ENCODE results near the gene OR6V1.
A peak's percentile ranks its signal among the peaks of the same experiment; 100 is the strongest.
"Not testable (repeated sequence)": the region's sequence is repeated elsewhere in the genome, so short reads cannot be mapped to it uniquely, and the experiment has no call there.

OR6V1 gene

DNA sequence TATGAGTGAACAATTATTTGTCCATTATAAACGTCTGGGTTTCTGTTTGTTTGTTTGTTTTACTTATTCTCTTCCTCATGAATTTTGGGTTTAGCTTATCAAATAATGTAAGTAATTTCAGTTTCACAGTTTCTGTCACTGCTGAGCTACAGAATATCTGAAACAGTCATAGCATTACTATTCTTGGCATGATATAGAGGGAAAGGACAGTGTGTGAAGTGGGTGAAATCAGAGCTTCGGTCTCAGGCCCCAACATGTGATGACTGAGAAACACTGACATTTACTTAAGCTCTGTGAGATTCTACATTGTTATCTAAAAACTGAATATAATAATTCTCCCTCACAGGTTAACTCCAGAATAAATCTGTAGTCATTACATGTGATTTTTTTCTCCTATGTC, 8.8 kb upstream of the OR6V1 start:
- DNase-seq = no peak

GRCh38 chr7:143046426-143046851, 5.7 kb upstream of the OR6V1 start:
- no peak for DNase-seq

GRCh38 chr7:143047326-143047725, 4.8 kb upstream of the OR6V1 start:
- DNase-seq = no peak

GRCh38 chr7:143048827-143049226, 3.3 kb upstream of the OR6V1 start:
- DNase-seq = peak; percentile 24

DNA sequence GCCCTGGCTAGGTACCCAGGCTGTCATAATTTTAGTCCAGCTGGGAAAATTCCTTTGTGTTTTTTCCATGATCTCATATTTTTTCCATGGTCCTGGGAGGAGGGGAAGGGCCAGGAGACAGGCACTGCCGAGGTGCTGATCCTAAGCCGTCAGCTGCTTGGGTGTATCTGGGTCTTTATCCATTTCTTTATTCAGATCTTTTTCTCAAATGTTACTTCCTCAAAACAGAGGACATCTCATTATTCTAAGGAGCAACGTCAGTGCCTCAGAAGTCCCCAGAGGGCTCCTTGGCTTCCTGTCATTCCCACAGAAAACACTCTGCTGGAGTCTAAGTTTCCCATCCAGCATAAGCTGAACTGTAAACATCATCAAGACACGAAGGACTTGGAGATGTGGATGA, 2.8 kb upstream of the OR6V1 start:
- DNase-seq = no peak

DNA sequence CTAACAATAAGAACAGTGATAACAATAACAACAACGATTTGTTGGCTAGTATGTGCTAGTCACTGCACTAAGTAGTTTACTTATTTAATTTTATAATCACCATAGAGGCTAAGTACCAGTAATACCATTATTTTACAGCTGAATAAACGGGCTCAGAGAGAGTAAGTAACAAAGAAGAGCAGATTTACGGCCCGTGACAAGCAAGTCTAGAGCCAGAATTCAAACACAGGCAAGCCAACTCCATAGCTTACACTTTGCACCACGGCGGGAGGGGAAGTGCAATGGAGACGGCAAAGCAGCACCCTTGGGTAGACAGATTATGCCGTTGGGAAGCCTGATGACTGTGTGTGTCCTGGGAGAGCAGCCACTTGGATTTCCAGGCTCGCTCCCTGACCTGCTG, 1.2 kb upstream of the OR6V1 start:
- DNase-seq = no peak

GRCh38 chr7:143054621-143055020, 2.5 kb downstream of the OR6V1 start:
- DNase-seq = no peak

- DNase-seq = no peak
These were observed 3.6 kb downstream of the OR6V1 start for GRCh38 chr7:143055754-143056153.

- no peak for DNase-seq
These were observed 11.6 kb downstream of the OR6V1 start for GRCh38 chr7:143063741-143064140.

DNA sequence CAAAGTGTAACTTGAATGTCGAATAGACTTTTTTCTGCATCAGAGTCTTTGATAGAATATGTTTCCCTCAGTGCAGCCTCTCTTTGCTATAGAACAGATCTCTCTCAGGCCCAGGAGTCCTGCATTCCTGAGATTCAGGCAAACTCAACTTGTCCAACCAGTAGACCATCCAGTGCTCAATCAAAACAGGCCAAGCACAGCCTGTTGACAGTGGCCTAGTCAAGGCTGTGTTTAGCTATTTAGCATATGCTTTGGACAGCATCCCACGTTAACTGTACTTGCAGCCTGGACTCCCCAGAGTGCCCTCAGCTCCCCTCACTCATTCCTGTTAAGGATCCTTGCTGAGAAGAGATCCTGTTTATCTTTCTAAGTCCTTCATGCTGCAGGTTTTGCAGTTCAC, 16.3 kb downstream of the OR6V1 start:
- DNase-seq = no peak

- no peak for DNase-seq
These were observed 17.9 kb downstream of the OR6V1 start for GRCh38 chr7:143069912-143070500.

GRCh38 chr7:143073556-143073955, 21.4 kb downstream of the OR6V1 start:
- DNase-seq = no peak

DNA sequence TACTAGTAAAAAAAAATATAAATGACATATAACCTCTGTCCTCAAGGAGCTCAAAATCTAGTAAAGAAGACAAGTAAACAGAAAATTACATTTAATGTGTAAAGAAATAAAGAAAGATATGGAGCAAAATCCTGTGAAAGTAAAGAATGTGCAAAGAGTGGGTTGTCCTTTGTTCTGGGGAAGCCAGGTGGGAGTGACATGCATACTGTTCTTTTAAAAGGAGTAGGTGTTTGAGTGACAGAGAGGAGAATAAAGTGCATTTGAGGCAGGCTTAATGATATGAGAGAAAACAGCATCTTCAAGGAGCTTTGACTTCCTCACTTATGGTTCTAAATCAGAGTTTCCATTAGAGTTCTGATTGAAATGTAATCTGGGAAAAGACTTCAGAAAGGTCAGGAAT, 22.0 kb downstream of the OR6V1 start:
- DNase-seq = no peak

- DNase-seq = no peak
These were observed 33.0 kb downstream of the OR6V1 start for GRCh38 chr7:143085109-143085508.

DNA sequence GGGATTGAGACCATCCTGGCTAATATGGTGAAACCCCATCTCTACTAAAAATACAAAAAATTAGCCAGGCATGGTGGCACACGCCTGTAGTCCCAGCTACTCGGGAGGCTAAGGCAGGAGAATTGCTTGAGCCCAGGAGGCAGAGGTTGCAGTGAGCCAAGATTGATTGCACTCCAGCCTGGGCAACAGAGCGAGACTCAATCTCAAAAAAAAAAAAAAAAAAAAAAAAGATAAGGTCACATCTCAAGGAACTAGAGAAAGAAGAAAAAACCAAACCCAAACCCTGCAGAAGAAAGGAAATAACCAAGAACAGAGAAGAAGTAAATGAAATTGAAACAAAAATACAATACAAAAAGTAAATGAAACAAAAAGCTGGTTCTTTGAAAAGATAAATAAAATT, 33.5 kb downstream of the OR6V1 start:
- not testable (repeated sequence) for DNase-seq

DNA sequence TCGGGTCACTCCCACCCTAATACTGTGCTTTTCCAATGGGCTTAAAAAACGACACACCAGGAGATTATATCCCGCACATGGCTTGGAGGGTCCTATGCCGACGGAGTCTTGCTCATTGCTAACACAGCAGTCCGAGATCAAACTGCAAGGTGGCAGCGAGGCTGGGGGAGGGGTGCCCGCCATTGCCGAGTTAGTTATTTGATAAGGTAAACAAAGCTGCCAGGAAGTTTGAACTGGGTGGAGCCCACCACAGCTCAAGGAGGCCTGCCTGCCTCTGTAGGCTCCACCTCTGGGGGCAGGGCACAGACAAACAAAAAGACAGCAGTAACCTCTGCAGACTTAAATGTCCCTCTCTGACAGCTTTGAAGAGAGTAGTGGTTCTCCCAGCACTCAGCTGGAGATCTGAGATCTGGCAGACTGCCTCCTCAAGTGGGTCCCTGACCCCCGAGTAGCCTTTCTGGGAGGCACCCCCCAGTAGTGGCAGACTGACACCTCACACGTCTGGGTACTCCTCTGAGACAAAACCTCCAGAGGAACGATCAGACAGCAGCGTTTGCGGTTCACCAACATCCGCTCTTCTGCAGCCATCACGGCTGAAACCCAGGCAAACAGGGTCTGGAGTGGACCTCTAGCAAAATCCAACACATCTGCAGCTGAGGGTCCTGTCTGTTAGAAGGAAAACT, 36.5 kb downstream of the OR6V1 start:
- DNase-seq = not testable (repeated sequence)

DNA sequence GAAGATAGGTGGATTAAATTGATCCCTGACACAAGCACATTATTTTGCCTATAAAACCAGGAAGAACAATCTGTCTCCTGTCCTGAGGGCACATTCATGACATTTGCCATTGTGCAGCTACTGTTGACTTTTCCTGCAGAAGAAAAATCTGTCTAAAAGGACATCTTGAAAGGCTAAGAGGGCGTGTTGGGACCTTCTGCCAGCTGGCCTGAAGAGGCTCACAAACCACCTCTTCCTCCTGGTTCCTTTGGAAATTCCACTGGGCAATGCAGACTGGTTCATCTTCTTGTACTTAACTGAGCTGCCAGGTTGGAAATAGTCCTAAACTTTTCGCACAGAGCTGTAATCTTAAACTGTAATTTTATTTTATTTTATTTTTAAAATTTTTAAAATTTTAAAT, 44.0 kb downstream of the OR6V1 start:
- no peak for DNase-seq

DNA sequence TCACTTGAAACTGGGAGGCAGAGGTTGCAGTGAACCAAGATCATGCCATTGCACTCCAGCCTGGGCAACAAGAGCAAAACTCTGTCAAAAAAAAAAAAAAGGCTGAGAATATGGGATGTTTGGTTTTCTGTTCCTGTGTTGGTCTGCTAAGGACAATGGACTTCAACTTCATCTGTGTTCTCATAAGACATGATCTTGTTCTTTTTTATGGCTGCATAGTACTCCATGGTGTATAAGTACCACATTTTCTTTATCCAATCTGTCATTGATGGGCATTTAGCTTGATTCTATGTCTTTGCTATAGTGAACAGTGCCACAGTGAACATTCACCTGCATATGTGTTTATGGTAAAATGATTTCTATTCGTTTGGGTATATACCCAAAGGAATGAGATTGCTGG, 47.4 kb downstream of the OR6V1 start:
- DNase-seq = not testable (repeated sequence)
